C4-2B (cell line): ENCODE measurements around the gene EGR4.

Experiments
- H3K27ac ChIP-seq: fragments of 450-650 bp; 2 replicates; pipeline ENCODE4 v1.5.1; 2017
- ZFX ChIP-seq: fragments of 450-650 bp; IDR thresholded peaks from 2 replicates; pipeline ENCODE4 v1.6.1; 2017
- TF ChIP-seq, protein P1 (sequence below): fragments of 450-650 bp; conservative IDR thresholded peaks from 2 replicates; pipeline ENCODE4 v1.5.1; 2017; ENCODE audit warnings: mild to moderate bottlenecking

The EGR4 gene

DNA sequence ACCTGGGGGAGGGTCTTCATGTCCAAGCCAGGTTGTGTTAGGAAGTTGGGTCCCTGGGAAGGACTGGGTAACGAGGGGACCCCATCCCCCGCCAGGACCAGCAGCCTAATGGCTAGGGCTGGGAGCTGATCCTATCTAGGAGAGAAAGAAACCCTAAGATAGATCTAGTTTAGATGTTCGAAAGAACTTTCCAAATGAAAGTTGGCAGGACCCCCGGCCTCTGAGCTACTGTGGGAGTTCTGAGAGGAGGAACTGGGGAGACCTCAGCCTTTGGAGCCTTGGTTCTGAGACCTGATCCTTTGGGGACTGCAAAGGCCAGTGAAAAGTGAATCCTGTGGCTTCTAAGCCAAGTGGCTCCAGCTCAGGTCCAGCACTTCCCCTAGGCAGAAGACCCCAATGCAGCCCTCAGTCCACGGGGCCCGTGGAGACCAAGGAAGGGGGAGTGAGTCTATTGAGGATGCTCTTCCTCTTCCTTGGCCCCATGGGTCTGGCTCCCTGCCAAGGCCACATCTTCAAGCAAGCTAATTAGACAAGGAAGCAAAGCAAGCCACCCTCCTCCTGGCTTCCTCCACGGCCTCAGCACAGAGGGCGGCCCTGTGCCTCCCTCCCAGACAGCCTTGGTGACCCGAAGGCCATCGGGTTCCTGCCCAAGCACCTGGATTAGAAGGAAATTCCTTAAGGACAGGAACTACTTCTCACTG lies 35.8 kb downstream of the EGR4 start:
- TF ChIP-seq ZFX, result no peak
- TF ChIP-seq, protein P1, sequence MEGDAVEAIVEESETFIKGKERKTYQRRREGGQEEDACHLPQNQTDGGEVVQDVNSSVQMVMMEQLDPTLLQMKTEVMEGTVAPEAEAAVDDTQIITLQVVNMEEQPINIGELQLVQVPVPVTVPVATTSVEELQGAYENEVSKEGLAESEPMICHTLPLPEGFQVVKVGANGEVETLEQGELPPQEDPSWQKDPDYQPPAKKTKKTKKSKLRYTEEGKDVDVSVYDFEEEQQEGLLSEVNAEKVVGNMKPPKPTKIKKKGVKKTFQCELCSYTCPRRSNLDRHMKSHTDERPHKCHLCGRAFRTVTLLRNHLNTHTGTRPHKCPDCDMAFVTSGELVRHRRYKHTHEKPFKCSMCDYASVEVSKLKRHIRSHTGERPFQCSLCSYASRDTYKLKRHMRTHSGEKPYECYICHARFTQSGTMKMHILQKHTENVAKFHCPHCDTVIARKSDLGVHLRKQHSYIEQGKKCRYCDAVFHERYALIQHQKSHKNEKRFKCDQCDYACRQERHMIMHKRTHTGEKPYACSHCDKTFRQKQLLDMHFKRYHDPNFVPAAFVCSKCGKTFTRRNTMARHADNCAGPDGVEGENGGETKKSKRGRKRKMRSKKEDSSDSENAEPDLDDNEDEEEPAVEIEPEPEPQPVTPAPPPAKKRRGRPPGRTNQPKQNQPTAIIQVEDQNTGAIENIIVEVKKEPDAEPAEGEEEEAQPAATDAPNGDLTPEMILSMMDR, result no peak

DNA sequence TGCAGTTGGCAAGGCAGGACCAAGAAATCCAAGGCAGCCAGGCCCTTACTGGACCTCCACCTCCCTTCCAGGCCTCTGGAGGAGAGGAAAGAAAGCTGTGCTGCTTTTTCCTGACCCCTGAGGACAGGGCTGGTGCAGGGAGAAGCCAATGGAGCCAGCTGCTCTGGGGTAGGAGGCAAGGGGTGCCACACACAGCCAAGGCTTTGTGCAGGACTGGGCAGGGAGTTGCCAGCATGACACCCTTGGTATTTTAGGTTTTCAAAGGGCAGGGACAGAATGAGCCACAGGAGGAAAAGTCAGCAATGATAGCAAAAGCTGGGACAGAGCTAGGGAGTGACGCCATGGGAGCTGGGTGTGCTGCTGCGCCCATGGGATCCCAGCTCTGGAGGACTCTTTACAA lies 36.3 kb downstream of the EGR4 start:
- H3K27ac ChIP-seq, result no peak overlapping the region
- TF ChIP-seq, protein P1, result no peak
- TF ChIP-seq ZFX, result no peak

More for the DNA sequence above, 35.8 kb downstream of the EGR4 start:
- H3K27ac ChIP-seq, result no peak overlapping the region

DNA sequence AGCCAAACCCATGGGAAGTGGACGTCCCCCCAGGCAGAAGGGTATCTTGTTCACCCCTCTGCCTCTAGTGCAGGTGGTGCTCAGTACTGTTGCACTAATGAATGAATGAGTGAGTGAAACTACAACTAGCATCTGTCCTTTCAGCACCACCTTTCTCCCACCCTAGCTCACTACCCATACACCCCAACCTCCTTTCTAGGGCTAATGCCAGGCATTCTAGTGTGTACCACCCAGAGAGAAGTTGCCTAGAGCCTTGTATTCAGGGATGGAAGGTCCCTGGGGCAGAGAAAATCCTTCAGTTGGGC lies 36.8 kb downstream of the EGR4 start:
- H3K27ac ChIP-seq, result no peak overlapping the region
- TF ChIP-seq, protein P1, result no peak
- no peak for TF ChIP-seq ZFX

DNA sequence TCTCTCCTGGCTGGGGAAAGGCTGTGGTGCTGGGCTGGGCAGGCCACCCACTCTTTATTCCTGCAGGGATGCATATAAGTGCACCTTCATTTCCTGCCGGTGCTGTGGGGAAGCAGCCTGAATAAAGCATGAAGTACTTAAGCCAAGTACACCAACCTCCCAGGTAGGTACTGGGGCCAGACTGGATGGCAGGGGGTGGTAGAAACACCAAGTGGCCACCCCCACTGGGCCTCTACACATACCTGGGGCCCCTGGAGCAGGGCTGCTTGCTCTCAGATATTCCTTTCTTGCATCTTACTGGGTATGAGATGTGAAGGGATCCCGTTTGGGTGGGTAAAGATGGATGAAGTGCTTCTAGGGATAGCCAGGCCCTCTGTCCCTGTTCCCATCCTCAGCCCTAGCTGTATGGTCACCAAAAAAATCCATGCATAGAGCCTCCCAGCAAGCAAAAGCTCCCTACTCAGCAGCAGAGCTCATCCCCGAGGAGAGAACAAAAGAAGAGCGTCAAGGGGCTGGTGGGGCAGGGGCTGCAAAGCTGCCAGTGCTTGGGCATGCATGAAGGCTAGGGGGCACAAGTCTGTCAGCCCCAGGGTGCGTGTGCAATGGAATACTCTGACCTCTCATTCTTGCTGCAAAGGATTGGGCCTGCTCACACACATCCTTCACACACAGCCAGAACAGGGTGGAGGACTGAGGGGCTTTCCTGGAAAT lies 37.3 kb downstream of the EGR4 start:
- no peak overlapping the region for H3K27ac ChIP-seq

DNA sequence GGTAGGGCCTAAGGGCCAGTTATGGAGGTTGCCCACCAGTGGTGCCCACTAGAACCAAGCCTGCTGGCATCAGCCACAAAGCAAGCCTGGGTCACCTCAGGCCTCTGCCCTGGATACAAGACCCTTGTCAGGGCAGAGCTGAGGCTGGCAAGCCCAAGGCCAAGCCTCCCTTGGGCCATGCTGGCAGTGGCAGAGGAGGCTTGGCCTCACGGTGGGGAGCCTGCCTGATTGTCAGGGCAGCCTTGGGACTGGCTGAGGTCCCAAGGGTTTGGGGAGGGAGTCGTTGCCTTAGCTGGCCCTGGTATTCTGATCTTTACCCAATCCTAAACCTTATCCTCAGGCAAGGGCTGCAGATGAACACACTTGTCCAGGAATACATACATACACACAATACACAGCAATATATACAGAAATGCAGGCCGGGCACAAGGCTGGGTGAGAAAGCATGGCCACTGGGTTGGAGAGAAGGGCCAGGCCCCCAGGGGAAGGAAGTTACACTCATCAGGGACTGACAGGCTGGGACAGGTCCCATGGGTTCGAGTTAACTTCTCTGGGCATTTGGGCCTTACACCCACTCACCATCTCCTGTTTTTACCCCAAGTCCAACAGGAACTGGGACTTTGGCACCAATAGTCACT lies 38.2 kb downstream of the EGR4 start:
- H3K27ac ChIP-seq, result peak overlapping the region; percentile 38; the same call in 1 of the 2 replicates
- no peak for TF ChIP-seq ZFX
- TF ChIP-seq, protein P1, result no peak

More for the DNA sequence above, 37.3 kb downstream of the EGR4 start:
- no peak for TF ChIP-seq ZFX
- TF ChIP-seq, protein P1, result no peak

DNA sequence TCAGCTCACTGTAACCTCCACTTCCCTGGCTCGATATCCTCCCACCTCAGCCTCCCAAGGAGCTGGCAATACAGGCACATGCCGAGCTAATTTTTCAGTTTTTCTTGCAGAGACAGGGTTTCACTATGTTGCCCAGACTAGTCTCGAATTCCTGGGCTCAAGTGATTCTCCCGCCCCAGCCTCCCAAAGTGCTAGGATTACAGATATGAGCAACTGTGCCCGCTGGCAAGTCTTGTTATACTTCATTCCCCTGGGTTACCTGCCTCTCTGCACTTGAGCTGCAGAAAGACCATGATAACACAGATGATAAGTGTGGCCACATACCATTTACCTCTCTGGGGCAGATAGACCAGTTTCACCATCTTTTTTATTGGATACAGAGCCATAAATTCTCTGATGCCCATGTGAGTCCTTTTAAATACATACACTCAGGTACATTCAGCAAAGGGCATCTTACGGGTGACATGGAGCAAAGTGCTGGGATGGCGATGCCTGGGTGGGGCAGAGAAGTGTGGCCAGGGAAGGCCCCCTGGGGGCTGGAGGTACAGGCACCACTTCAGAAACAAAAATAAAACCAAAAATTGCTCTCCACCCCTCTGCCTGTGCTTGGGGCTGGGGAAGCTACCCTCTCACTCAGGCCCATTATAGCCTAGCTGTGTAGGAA lies 38.9 kb downstream of the EGR4 start:
- TF ChIP-seq, protein P1, result no peak
- no peak for TF ChIP-seq ZFX
- peak overlapping the region; percentile 38 for H3K27ac ChIP-seq

DNA sequence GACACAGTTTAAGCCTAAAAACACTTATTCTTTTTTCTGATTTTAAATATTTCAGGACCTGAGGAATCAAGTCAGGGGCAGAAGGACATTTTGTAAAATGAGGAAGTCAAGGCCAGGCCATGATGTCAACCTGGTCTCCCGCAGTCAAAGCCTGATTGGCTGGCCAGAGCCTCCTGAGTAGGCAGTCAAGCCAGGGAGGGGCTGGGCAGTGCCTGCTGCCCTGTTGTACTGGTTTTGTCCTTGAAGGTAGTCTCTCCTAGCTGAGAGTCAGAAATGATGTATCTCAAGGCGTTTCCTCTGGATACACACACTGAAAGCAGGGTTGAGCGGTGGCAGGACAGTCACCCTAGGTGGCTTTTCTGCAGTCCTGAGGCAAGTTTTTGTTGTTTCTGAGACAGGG lies 39.4 kb downstream of the EGR4 start:
- peak overlapping the region; percentile 38 for H3K27ac ChIP-seq
- TF ChIP-seq, protein P1, result no peak
- no peak for TF ChIP-seq ZFX
